ENCODE measurements around the gene HCST.
A peak's percentile ranks its signal among the peaks of the same experiment; 100 is the strongest.

Gene HCST

DNA sequence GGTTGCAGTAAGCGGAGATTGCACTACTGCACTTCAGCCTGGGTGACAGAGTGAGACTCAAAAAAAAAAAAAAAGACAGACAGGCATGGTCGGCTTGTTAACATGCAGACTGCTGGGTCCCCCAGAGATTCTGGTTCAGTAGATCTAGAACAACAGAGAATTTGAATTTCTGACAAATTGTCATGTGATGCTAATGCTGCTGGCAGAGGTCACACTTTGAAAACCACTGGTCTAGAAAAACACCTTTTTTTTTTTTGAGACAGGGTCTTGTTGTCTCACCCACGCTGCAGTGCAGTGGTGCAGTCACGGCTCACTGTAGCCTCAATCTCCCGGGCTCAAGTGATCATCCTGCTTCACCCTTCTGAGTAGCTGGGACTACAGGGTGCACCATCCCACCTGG, 26.2 kb downstream of the HCST start:
- TF ChIP-seq ZC3H10 (CRISPR knock-in tag; IDR thresholded peaks at IDR 0.05) (no peak), ZNF565 (CRISPR knock-in tag; conservative IDR thresholded peaks at IDR 0.05; ENCODE audit: low read depth) (no peak), BACH2 (CRISPR knock-in tag; IDR thresholded peaks at IDR 0.05; ENCODE audit: borderline replicate concordance) (no peak), TOX (CRISPR knock-in tag; IDR thresholded peaks at IDR 0.05; ENCODE audit: borderline replicate concordance) (no peak), ZFP30 (CRISPR knock-in tag; IDR thresholded peaks at IDR 0.05) (no peak), SNAI2 (CRISPR knock-in tag; IDR thresholded peaks at IDR 0.05) (no peak), ZNF70 (CRISPR knock-in tag; IDR thresholded peaks at IDR 0.05) (no peak), GLIS3 (CRISPR knock-in tag; IDR thresholded peaks at IDR 0.05) (no peak), ISL1 (CRISPR knock-in tag; IDR thresholded peaks at IDR 0.05) (no peak), ZFP3 (CRISPR knock-in tag; IDR thresholded peaks at IDR 0.05) (no peak)
- TF ChIP-seq, protein P1, sequence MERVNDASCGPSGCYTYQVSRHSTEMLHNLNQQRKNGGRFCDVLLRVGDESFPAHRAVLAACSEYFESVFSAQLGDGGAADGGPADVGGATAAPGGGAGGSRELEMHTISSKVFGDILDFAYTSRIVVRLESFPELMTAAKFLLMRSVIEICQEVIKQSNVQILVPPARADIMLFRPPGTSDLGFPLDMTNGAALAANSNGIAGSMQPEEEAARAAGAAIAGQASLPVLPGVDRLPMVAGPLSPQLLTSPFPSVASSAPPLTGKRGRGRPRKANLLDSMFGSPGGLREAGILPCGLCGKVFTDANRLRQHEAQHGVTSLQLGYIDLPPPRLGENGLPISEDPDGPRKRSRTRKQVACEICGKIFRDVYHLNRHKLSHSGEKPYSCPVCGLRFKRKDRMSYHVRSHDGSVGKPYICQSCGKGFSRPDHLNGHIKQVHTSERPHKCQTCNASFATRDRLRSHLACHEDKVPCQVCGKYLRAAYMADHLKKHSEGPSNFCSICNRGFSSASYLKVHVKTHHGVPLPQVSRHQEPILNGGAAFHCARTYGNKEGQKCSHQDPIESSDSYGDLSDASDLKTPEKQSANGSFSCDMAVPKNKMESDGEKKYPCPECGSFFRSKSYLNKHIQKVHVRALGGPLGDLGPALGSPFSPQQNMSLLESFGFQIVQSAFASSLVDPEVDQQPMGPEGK (CRISPR knock-in tag; IDR thresholded peaks at IDR 0.05; ENCODE audit: borderline replicate concordance): no peak
- TF ChIP-seq, protein P2, sequence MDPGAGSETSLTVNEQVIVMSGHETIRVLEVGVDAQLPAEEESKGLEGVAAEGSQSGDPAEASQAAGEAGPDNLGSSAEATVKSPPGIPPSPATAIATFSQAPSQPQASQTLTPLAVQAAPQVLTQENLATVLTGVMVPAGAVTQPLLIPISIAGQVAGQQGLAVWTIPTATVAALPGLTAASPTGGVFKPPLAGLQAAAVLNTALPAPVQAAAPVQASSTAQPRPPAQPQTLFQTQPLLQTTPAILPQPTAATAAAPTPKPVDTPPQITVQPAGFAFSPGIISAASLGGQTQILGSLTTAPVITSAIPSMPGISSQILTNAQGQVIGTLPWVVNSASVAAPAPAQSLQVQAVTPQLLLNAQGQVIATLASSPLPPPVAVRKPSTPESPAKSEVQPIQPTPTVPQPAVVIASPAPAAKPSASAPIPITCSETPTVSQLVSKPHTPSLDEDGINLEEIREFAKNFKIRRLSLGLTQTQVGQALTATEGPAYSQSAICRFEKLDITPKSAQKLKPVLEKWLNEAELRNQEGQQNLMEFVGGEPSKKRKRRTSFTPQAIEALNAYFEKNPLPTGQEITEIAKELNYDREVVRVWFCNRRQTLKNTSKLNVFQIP (CRISPR knock-in tag; IDR thresholded peaks at IDR 0.05; ENCODE audit: borderline replicate concordance, low read depth): no peak
- ATAC-seq: no peak

DNA sequence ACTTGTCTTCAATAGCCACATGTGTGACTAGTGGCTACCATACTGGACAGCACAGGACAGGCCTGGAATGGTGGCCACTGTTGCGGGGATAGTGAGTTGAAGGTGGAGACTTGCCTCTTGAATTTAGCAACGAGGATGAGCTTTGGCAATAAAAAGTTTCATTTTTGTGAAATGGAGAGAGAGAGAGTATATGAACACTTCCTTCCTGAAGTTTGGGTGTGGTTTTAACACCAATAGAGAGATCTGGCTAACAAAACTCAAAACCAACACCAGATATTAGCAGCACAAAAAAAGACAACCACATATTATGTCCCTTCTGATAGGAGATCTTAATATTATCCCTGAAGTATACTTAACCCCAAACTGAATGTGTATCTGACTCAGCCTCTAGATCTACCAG, 27.5 kb downstream of the HCST start:
- ATAC-seq: no peak
- TF ChIP-seq, protein P3, sequence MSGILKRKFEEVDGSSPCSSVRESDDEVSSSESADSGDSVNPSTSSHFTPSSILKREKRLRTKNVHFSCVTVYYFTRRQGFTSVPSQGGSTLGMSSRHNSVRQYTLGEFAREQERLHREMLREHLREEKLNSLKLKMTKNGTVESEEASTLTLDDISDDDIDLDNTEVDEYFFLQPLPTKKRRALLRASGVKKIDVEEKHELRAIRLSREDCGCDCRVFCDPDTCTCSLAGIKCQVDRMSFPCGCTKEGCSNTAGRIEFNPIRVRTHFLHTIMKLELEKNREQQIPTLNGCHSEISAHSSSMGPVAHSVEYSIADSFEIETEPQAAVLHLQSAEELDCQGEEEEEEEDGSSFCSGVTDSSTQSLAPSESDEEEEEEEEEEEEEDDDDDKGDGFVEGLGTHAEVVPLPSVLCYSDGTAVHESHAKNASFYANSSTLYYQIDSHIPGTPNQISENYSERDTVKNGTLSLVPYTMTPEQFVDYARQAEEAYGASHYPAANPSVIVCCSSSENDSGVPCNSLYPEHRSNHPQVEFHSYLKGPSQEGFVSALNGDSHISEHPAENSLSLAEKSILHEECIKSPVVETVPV (CRISPR knock-in tag; IDR thresholded peaks at IDR 0.05): no peak
- TF ChIP-seq TCF4 (CRISPR knock-in tag; IDR thresholded peaks at IDR 0.05; ENCODE audit: borderline replicate concordance) (no peak), ZFP3 (CRISPR knock-in tag; IDR thresholded peaks at IDR 0.05) (no peak), ISL1 (CRISPR knock-in tag; IDR thresholded peaks at IDR 0.05) (no peak), OSR1 (CRISPR knock-in tag; IDR thresholded peaks at IDR 0.05) (no peak)

DNA sequence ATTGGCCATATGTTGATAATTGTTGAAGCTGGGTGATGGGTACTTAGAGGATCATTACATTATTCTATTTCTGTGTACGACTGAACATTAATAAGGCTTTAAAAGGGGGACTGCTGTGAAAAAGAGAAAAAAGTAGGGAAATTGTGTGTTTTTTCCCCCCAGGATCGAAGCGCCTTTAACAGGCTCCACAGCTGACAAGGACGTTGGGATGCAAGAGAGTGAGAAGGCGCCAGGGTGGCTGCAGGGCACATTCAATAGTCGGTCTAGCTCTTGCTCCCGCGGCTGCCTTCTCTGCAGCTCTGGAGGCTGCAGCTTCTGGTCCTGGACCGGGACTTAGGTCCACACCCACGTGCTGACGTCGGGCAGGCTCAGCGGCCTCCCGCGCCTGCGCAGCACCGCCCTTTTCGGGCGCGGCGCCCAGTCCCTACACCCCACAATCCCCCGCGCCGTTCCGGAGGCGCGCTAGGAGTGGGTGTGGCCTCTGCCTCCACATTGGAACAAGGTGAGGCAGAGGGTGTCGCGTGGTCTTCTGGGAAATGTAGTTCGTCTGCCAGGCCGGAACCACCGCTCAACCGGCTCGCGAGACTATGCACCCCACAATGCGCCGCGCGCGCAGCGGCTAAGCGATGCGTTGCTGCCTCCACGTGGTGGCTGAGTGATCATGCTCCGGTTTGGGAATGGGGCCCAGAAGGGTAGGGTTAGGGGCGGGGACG, 29.0 kb downstream of the HCST start:
- TF ChIP-seq OSR1 (CRISPR knock-in tag; IDR thresholded peaks at IDR 0.05): no peak
- TF ChIP-seq, protein P4, sequence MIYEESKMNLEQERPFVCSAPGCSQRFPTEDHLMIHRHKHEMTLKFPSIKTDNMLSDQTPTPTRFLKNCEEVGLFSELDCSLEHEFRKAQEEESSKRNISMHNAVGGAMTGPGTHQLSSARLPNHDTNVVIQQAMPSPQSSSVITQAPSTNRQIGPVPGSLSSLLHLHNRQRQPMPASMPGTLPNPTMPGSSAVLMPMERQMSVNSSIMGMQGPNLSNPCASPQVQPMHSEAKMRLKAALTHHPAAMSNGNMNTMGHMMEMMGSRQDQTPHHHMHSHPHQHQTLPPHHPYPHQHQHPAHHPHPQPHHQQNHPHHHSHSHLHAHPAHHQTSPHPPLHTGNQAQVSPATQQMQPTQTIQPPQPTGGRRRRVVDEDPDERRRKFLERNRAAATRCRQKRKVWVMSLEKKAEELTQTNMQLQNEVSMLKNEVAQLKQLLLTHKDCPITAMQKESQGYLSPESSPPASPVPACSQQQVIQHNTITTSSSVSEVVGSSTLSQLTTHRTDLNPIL (CRISPR knock-in tag; IDR thresholded peaks at IDR 0.05; ENCODE audit: low read depth): no peak
- TF ChIP-seq ARNTL (CRISPR knock-in tag; IDR thresholded peaks at IDR 0.05; ENCODE audit: borderline replicate concordance, low read depth): no peak
- ATAC-seq: peak; percentile 99

DNA sequence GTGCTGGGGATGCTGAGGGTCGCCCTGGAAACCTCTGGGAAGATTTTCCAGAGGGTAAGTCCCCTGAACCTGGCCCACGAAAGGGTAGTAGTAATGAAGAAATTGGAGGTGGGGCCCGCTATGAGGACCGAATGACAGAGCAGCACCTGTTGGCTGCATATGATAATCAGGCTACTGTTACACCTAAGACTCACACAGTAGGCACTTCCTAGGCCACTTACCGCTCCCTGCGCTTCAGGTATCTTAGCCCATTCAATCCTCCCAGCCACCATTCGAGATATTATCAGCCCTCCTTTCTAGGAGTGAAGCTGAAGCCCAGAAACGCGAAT, 29.5 kb downstream of the HCST start:
- ATAC-seq: no peak; the same call in 2 of the 3 replicates
- TF ChIP-seq PPARA (CRISPR knock-in tag; IDR thresholded peaks at IDR 0.05; ENCODE audit: borderline replicate concordance) (no peak), TCF4 (CRISPR knock-in tag; IDR thresholded peaks at IDR 0.05; ENCODE audit: borderline replicate concordance) (no peak)
- TF ChIP-seq, protein P3 (CRISPR knock-in tag; IDR thresholded peaks at IDR 0.05): no peak
